Ramos (cell line): Measurements from ENCODE around the gene PHLPP1.
"Not testable (repeated sequence)": the region's sequence is repeated elsewhere in the genome, so short reads cannot be mapped to it uniquely, and the experiment has no call there.

ENCODE experiments used
- in situ Hi-C: fragments of 300-500 bp; cut with MboI; formaldehyde crosslinking; loops from one replicate; pipeline ENCODE4 v1.14.3; 2022; ENCODE audit warnings: low sequenced_read_pairs; ENCODE audit not compliant: unreplicated experiment

The PHLPP1 gene

DNA sequence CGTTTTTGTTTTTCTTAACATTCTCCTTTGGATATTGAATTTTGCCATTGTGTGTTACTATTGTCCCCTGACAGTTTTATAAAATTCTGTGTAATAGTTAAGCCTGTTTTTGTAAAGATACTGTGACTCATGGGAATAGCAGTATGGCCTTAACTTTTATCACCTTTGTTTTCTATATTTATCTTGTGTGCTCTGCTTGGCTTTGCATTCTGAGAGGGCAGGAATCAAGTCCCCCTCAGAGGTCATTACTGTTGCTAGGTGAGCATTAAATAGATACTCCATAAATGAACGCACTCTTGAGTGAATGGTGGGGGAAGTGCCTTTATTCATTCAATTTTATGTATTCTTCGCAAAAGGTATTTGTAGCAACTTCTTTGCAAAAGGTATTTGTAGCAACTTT lies 160.0 kb downstream of the PHLPP1 start:
- in situ Hi-C loops = no loop called here

DNA sequence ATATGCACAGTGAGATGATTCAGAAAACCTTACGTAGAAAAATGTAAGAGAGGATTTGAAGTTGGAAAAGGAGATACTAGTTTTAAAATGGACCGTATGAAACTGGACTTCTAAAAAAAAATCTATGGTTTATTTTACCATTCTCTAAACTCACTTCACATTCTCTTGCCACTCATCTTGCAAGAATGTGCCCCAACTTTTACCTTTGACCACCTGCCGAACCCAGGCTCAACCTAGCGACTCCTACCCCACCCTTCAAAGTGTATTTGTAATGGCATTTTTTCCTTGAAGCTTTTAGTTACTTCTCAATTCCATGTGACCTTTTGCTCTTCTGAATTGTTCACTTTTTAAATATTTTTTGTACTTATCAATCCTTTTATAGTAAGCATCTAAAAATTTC lies 160.8 kb downstream of the PHLPP1 start:
- in situ Hi-C loops = no loop called here

DNA sequence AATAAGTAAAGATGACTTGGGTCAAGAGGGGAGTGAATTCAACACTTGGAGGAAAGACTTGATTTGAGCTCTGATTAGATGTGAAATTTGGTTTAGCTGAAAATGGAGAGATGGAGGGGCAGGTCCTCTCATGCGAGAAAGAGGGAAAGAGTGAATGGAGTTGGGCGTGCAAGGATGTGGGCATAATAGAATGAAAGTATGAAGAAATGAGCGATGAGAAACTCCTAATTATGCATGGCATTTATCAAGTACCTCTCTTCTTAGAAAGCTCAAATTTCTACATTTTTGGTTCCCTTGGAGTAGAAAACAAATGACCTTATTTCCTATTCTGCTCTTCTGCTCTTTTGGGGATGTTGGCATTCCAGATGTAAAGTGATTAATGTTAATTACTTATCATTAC lies 161.5 kb downstream of the PHLPP1 start:
- in situ Hi-C loops = no loop called here

- in situ Hi-C loops = no loop called here
Observed at GRCh38 chr18:62877411-62878221, 162.3 kb downstream of the PHLPP1 start.

GRCh38 chr18:62878305-62878704 lies 163.0 kb downstream of the PHLPP1 start:
- in situ Hi-C loops = no loop called here

- in situ Hi-C loops = no loop called here
Observed at GRCh38 chr18:62880034-62880433, 164.7 kb downstream of the PHLPP1 start.

DNA sequence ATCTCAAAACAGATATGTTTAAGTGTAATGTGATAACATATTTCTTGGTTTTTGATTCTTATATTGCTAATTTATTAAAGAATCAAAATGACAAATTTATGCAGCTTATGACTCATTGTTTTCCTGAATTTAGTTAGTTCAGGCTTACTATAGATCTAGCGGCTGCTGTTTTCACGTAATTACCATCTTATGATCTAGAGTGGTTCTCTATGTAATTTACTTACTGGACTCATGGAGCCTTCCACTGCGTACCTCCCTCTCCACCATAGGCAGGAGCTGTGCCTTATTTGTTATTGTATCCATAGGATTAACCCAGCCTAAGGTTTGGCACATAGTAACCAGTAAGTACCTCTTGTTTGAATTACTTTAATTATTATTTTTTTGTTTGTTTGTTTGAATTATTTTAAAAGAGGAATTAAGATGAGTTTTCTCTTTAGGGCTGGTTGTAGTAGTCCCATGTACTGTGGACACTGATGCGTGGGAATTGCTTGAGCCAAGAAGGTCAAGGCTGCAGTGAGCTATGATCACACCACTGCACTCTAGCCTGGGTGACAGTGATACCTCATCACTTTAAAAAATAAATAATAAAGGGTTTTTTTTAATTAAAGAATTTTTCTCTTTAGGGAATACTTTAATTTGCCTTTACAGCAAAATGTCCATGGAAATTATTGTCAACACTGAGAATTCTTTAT lies 165.5 kb downstream of the PHLPP1 start:
- in situ Hi-C loops = no loop called here

DNA sequence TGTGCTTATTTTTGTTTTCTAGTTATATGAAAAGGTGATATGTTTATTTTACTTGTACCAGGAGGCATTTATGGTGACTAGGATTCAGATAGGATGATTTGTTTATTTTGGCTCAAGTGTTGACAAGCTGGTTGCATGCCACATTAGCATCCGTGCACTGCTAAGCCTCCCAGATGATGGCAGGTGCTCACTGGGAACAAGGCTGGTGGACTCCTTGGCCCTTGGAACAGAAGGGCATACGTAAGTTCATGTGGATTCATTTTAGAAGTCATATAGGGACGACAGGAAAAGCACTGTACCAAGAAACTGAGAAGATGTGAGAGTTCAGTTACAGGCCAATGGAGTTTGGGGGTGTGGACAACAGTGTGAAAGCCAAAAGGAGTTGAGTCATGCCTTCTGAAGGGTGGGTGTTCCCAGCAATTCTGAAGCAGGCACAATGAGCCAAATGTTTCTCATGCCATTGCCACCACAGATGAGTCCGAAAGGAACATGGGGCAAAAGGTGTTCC lies 166.2 kb downstream of the PHLPP1 start:
- in situ Hi-C loops = no loop called here

GRCh38 chr18:62883937-62884735 lies 168.8 kb downstream of the PHLPP1 start:
- in situ Hi-C loops = no loop called here

GRCh38 chr18:62885804-62886203 lies 170.5 kb downstream of the PHLPP1 start:
- in situ Hi-C loops = no loop called here

DNA sequence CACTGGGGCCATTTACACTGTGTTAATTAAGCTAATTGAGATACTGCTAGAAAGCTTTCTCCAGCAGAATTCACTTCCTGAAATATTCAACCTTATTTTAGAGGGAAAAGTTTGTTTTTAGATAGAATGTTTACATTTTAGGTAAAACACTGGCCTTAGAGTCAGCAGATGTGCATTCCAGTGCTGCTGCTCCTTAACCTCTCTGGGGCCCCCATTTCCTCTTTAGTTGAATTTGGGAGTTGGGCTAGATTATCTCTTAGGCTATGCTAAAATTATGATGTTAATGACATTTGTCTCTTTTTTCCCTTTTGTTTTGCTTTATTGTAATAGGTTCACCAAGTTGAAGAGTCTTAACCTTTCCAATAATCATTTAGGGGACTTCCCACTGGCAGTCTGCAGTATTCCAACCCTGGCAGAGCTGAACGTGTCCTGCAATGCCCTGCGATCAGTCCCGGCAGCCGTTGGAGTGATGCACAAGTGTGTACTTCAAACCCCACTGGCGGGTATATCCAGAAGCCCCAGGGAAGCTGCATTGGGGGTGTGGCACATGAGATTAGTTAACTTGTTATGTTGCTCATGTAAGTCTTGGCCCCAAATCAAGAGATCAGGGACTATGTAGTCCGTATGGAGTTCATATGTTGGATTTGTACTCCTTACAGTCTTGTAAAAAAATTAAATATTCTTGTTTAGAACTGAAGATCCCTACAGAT lies 179.5 kb downstream of the PHLPP1 start:
- in situ Hi-C loops = no loop called here

GRCh38 chr18:62897153-62897552 lies 181.8 kb downstream of the PHLPP1 start:
- in situ Hi-C loops = no loop called here

GRCh38 chr18:62898359-62898758 lies 183.0 kb downstream of the PHLPP1 start:
- in situ Hi-C loops = no loop called here

DNA sequence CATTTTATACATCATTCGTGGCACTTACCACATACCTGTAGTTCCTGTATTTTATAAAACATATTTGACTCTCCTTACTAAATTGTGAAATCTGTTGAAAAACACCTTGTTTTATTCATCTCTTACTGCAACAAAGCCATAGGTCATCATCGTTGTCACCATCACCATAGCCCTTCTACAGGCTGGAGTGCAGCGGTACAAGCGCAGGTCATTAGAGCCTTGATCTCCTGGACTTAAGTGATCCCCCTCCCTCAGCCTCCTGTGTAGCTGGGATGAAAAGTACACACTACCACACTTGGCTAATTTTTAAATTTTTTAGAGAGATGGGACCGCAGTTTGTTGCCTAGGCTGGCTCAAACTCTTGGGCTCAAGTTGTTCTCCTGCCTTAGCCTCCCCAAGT lies 184.2 kb downstream of the PHLPP1 start:
- in situ Hi-C loops = no loop called here

- in situ Hi-C loops = no loop called here
Observed at GRCh38 chr18:62900132-62900883, 185.0 kb downstream of the PHLPP1 start.

DNA sequence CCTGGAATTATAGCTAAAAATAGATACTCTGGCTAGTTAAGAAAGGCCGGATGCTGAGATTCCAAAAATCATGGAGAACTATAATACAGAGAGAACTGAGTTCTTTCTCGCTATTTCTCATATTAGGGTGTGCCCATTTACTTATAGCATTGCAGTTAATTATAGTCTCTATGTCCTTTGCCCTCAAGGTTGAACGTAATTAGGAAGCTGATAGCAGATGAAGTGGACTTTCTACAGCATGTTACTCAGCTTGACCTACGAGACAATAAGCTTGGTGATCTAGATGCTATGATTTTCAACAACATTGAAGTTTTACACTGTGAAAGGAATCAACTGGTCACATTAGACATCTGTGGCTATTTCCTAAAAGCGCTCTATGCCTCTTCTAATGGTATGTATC lies 187.4 kb downstream of the PHLPP1 start:
- in situ Hi-C loops = no loop called here

DNA sequence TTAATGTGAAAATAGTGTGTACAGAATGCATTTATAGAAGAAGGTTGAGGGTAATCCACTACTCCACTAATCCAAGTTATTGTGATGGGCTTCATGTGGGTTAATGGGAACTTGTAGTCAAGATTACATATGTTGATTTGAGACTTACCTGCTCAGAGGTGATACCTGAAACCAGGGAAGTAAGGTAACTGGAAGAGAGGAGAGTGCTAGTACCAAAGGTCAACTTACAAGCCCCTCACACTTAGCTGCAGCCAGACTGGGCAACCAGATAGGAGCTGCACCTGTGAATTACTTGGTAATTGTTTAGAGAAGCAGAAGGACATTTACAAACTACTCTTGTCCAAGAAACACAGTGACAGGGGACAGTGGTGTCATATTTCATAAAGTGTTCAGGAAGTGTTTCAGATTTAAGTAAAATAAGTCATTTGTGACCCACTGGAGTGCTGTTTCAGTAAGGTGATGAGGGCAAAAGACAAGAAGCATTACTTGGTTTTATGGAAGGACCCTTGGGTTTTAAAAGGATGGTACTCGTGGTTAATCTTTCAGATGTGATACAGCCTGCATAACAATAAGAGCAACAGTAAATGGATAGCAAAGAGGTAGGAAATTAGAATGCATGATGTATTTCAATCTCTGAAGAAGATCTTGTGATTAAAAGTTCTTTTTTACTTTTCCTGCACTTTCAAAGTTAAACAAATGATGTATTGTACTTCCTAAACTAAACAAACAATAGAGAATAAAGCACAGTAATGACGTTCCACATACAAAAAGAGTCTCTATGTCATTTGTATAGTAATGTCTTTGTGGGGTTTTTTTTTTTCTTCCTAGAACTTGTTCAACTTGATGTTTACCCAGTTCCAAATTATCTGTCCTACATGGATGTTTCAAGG lies 189.3 kb downstream of the PHLPP1 start:
- in situ Hi-C loops = no loop called here

- in situ Hi-C loops = no loop called here
Observed at GRCh38 chr18:62912885-62913284, 197.5 kb downstream of the PHLPP1 start.

DNA sequence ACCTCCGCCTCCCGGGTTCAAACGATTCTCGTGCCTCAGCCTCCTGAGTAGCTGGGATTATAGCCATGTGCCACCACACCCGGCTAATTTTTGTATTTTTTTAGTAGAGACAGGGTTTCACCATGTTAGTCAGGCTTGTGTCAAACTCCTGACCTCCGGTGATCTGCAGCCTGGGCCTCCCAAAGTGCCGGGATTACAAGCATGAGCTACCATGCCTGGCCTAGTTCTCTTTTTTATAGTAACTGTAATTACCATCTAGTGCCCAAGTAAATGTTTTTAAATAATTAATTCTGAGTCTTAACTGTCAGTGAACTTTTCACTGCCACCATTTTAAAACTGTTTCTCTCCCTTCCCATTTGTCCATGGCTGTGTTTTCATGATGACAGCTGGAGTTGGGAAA lies 198.5 kb downstream of the PHLPP1 start:
- in situ Hi-C loops = not testable (repeated sequence)
